Keratinocyte (primary cell): Measurements from ENCODE around the gene SIGLEC9. TPM values are rescaled to one million over a fixed set of nuclear protein-coding genes. Genes with fewer than 3 reads are reported as not detected.

Experiments
- DNase-seq: peaks from one replicate; pipeline ENCODE4 v3.0.0-alpha.2; 2011; ENCODE audit warnings: low read depth, missing footprints, low spot score
- FAIRE-seq: peaks from 2 replicates; lab custom pipeline; 2011; peaks lifted over from hg19 to GRCh38; lab: Jason Lieb, UNC
- H2AFZ ChIP-seq: 2 replicates; pipeline ENCODE4 v1.6.0; 2012; ENCODE audit warnings: low read length, control low read depth, inconsistent platforms; ENCODE audit not compliant: control insufficient read depth
- H3K27ac ChIP-seq: 2 replicates; pipeline ENCODE4 v1.5.1; 2011; ENCODE audit warnings: low read length; ENCODE audit not compliant: control insufficient read depth, insufficient read depth
- H3K27me3 ChIP-seq: 3 replicates; pipeline ENCODE4 v1.6.0; 2011; ENCODE audit warnings: low read length; ENCODE audit not compliant: control insufficient read depth, insufficient read depth; ENCODE audit errors: extremely low read depth
- H3K36me3 ChIP-seq, 2 experiments: 2 replicates in 1 of 2; 3 replicates in 1 of 2; pipeline ENCODE4 v1.5.1; 2011; ENCODE audit warnings: low read length in 2 of 2, mild to moderate bottlenecking in 1 of 2; ENCODE audit not compliant: control insufficient read depth in 2 of 2, insufficient read depth in 2 of 2; ENCODE audit errors: extremely low read depth in 1 of 2
- H3K4me1 ChIP-seq: 3 replicates; pipeline ENCODE4 v1.5.1; 2011; ENCODE audit warnings: low read length; ENCODE audit not compliant: control insufficient read depth, insufficient read depth; ENCODE audit errors: extremely low read depth
- H3K4me2 ChIP-seq: 3 replicates; pipeline ENCODE4 v1.6.0; 2011; ENCODE audit warnings: low read depth, low read length; ENCODE audit not compliant: control insufficient read depth, insufficient read depth; ENCODE audit errors: extremely low read depth
- H3K4me3 ChIP-seq, 3 experiments: fragments of 200-600 bp in 1 of 3; sonication (generic) in 1 of 3; 2 replicates in 2 of 3; 3 replicates in 1 of 3; pipeline ENCODE4 v1.5.1; 2011 to 2016; ENCODE audit warnings: low read length in 3 of 3, mild to moderate bottlenecking in 3 of 3, control low read depth in 2 of 3, inconsistent platforms in 1 of 3, low read depth in 1 of 3, mixed read lengths in 1 of 3, mixed run types in 1 of 3, moderate library complexity in 1 of 3; ENCODE audit not compliant: control insufficient read depth in 2 of 3, insufficient read depth in 2 of 3; ENCODE audit errors: extremely low read depth in 1 of 3
- H3K79me2 ChIP-seq: 2 replicates; pipeline ENCODE4 v1.6.0; 2012; ENCODE audit warnings: low read length; ENCODE audit not compliant: control insufficient read depth, insufficient read depth
- H3K9ac ChIP-seq: 3 replicates; pipeline ENCODE4 v1.6.0; 2011; ENCODE audit warnings: low read length; ENCODE audit not compliant: control insufficient read depth, insufficient read depth; ENCODE audit errors: extremely low read depth
- H3K9me1 ChIP-seq: 3 replicates; pipeline ENCODE4 v1.6.0; 2011; ENCODE audit warnings: low read length; ENCODE audit not compliant: control insufficient read depth, insufficient read depth; ENCODE audit errors: extremely low read depth
- H3K9me3 ChIP-seq: 2 replicates; pipeline ENCODE4 v1.5.1; 2012; ENCODE audit warnings: low read depth, low read length; ENCODE audit not compliant: control insufficient read depth
- H4K20me1 ChIP-seq: 3 replicates; pipeline ENCODE4 v1.6.0; 2011; ENCODE audit warnings: low read length; ENCODE audit not compliant: control insufficient read depth, insufficient read depth; ENCODE audit errors: extremely low read depth
- EZH2 ChIP-seq: IDR thresholded peaks from one replicate; pipeline ENCODE4 v1.6.1; 2012; ENCODE audit warnings: inconsistent platforms, mild to moderate bottlenecking, low read length, moderate library complexity
- dilution Hi-C: fragments of 300-500 bp; cut with MboI; formaldehyde crosslinking; loops from one replicate; pipeline ENCODE4 v1.7.0; 2020; ENCODE audit warnings: low sequenced_read_pairs; ENCODE audit not compliant: extremely low pct_ligation_motif_present
- polyA plus RNA-seq, 5 experiments: library from polyadenylated mRNA; depleted of rRNA in 3 of 5; stranded (reverse) in 3 of 5; stranded (forward) in 1 of 5; unstranded in 1 of 5; fragments of >200 nt; gene quantifications; 1 replicate in 1 of 5; 2 replicates in 3 of 5; 3 replicates in 1 of 5; pipeline versions ENCODE4 v1.2.1 to v1.2.3, GENCODE V29; 2011 to 2012; ENCODE audit warnings: missing spikeins in 2 of 5, low read depth in 1 of 5, low replicate concordance in 1 of 5
- TF ChIP-seq, protein P1 (sequence below), 3 experiments: IDR thresholded peaks in 1 of 3; conservative IDR thresholded peaks in 1 of 3; optimal IDR thresholded peaks in 1 of 3; 2 replicates in 2 of 3; 3 replicates in 1 of 3; pipeline versions ENCODE3 to v1.5.1; 2011; ENCODE audit warnings: low read length in 3 of 3, mild to moderate bottlenecking in 3 of 3, moderate library complexity in 2 of 3, control low read depth in 1 of 3, inconsistent platforms in 1 of 3; ENCODE audit not compliant: insufficient read depth in 2 of 3; ENCODE audit errors: extremely low read depth in 1 of 3

Gene SIGLEC9
- polyA plus RNA-seq, 1 donor (not counting 4 experiments of a cell fraction or from before 2014, with no cell fraction given), result not detected

DNA sequence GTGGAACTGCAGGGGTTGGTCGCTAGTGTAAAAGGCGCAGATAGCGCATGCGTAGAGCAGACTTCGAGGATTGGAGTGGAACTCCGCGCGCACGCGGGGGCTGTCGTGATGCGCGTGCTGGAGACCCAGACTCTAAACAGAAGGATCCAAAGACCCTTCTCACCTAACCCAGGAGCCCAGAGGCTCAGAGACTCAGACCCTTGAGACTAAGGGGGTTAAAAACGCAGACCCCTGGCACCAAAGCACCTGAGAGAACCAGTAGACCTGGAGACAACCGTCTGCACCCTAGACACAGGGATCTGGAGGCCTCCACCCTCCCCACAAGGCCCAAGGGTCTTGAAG is 15.9 kb upstream of the SIGLEC9 start:
- TF ChIP-seq, protein P1, sequence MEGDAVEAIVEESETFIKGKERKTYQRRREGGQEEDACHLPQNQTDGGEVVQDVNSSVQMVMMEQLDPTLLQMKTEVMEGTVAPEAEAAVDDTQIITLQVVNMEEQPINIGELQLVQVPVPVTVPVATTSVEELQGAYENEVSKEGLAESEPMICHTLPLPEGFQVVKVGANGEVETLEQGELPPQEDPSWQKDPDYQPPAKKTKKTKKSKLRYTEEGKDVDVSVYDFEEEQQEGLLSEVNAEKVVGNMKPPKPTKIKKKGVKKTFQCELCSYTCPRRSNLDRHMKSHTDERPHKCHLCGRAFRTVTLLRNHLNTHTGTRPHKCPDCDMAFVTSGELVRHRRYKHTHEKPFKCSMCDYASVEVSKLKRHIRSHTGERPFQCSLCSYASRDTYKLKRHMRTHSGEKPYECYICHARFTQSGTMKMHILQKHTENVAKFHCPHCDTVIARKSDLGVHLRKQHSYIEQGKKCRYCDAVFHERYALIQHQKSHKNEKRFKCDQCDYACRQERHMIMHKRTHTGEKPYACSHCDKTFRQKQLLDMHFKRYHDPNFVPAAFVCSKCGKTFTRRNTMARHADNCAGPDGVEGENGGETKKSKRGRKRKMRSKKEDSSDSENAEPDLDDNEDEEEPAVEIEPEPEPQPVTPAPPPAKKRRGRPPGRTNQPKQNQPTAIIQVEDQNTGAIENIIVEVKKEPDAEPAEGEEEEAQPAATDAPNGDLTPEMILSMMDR (optimal IDR thresholded peaks at IDR 0.05 in 1 of 3, IDR thresholded peaks at IDR 0.05 in 1 of 3, conservative IDR thresholded peaks at IDR 0.05 in 1 of 3; ENCODE audit: extremely low read depth in 1 of 3, insufficient read depth in 2 of 3, low read length in 3 of 3), result no peak
- TF ChIP-seq EZH2, result no peak

DNA sequence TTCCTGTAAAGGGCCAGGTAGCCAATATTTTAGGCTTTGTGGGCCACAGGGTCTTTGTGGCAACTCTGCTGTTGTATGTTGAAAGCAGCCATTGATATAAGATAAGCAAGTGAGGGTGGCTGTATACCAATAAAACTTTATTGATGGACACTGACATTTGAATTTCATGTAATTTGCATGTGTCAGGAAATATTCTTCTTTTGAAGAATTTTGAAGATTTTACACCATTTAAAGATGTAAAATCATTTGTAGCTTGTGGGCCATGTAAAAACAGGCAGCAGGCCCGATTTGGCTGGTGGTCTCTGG is 14.1 kb upstream of the SIGLEC9 start:
- peaks cover 10% of the 10 kb centered on the region for H3K4me1 ChIP-seq
- H3K27ac ChIP-seq, result no peak overlapping the region
- no peaks in the 10 kb centered on the region for H3K9me1 ChIP-seq
- no peaks in the 10 kb centered on the region for H3K9me3 ChIP-seq
- dilution Hi-C loops, result no loop called here
- FAIRE-seq, result no peak
- H3K27me3 ChIP-seq, result peaks cover 12% of the 10 kb centered on the region
- no peak overlapping the region for H3K4me2 ChIP-seq
- H3K4me3 ChIP-seq, result no peak overlapping the region
- no peak for TF ChIP-seq EZH2
- TF ChIP-seq, protein P1 (optimal IDR thresholded peaks at IDR 0.05 in 1 of 3, IDR thresholded peaks at IDR 0.05 in 1 of 3, conservative IDR thresholded peaks at IDR 0.05 in 1 of 3; ENCODE audit: extremely low read depth in 1 of 3, insufficient read depth in 2 of 3, low read length in 3 of 3), result no peak
- no peak overlapping the region for H3K9ac ChIP-seq
- no peak for DNase-seq
- peaks cover 0 to under 1% of the 10 kb centered on the region in 2 experiments for H3K36me3 ChIP-seq
- H2AFZ ChIP-seq, result no peak overlapping the region
- H3K79me2 ChIP-seq, result peaks cover 21% of the 10 kb centered on the region
- no peaks in the 10 kb centered on the region for H4K20me1 ChIP-seq

More for the DNA sequence above, 15.9 kb upstream of the SIGLEC9 start:
- no peaks in the 10 kb centered on the region for H3K9me3 ChIP-seq
- no peaks in the 10 kb centered on the region for H4K20me1 ChIP-seq
- H3K4me3 ChIP-seq, result peak overlapping the region; percentile 55 to 85 (median 69)
- dilution Hi-C loops, result no loop called here
- peaks cover 38% of the 10 kb centered on the region for H3K79me2 ChIP-seq
- peaks cover 10% of the 10 kb centered on the region for H3K4me1 ChIP-seq
- peaks cover 8 to 13% of the 10 kb centered on the region in 2 experiments for H3K36me3 ChIP-seq
- no peak for FAIRE-seq
- H3K27ac ChIP-seq, result peak overlapping the region; percentile 65
- peak overlapping the region; percentile 88 for H3K4me2 ChIP-seq
- no peaks in the 10 kb centered on the region for H3K9me1 ChIP-seq
- peaks cover 5% of the 10 kb centered on the region for H3K27me3 ChIP-seq
- DNase-seq, result no peak
- H3K9ac ChIP-seq, result peak overlapping the region; percentile 84
- peak overlapping the region; percentile 85 for H2AFZ ChIP-seq
